ENCODE data around the gene ZNF697.
"Not testable (repeated sequence)": the region's sequence is repeated elsewhere in the genome, so short reads cannot be mapped to it uniquely, and the experiment has no call there.

Gene ZNF697

DNA sequence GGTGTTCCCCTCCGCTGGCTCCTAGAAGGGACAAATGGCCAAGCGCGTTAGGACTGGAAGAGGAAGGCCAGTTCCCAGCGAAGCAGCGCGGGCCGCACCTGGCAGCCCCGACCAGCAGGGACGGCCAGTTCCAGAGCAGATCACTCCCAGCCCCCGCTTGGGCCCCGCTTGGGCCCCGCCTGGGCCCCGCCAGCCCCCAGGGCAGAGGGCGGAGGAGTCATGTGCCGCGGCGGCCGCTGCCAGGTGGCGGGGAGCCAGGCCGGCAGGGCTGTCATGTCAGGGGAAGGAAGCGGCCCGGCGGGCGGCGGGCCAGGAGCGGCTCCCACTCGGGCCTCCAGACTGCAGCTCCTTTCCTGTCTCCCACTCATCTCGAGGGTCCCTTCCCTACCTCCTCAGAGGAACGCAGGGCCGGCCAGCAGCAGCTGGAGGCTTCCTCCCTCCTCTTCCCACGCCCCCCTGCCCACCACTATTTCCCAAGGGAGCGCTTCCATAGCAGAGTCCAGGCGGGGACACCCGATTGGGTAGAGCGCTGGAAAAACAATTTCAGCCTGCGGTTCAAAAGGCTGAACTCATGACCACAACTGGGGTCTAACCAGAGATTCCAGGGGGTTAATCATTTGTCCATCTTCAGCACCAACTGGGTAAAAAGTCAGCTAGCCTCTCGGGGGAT lies 16.5 kb downstream of the ZNF697 start:
- DNase-seq (no peak), ATAC-seq (no peak)

DNA sequence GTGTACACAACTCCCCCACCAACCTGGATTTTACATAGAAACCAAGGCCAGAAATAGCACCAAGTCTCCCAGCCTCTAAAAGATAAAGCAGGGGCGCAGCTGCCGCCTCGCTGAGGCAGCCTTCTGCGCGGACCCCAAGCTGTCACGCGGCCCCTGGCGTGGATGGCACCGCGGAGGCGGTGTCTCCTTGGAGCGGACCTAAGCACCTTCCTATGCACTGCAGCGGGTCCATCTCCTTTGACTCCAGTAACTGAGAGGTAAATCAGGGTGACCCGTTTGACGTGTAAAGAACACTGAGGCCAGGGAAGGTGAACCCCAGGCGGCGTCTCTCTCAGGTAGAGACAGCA lies 17.0 kb downstream of the ZNF697 start:
- no peak for ATAC-seq
- DNase-seq, result no peak

DNA sequence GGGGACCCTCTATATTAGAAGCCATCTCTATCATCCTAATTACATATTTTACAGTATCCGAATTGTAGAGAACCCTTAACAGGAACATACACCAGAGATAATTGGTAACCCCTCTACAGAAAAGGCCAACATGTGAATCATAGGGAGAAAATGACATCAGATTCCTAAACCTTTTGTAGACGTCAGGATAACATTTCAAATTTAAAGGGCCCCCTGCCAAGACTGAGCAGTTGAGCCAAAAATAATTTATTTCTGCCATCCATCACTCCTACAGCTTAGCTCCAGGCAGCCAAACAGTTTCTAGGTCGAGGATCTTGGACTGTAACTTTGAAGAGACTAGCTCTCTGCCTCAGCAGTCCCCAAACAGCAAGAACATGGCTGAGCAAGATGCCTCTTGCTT lies 21.2 kb downstream of the ZNF697 start:
- ATAC-seq, result no peak
- DNase-seq, result no peak

DNA sequence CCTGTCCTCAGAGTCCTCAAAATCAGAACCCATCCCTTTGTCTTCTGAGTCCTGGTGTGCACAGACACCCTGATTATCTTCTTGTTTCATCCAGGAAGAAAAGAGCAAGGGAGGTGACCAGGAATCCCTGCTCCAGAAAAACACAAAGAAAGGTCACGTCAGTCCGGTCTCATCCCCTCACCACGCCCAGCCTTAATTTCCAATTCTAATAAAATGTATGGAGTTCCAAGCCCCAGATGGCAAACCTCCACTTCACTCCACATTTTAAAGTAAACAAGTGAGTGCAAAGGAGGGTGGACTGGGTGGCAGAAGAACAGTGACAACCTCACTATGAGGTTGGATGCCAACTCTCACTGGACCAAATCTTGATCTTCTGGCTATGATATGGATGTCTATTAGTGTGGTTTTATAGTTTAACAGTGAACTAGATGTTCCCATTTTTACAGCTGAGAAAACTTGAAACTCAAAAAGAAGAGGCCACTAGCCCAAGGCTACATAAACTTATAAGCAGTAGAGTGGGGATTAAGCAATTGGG lies 22.0 kb downstream of the ZNF697 start:
- ATAC-seq (no peak), DNase-seq (no peak)

DNA sequence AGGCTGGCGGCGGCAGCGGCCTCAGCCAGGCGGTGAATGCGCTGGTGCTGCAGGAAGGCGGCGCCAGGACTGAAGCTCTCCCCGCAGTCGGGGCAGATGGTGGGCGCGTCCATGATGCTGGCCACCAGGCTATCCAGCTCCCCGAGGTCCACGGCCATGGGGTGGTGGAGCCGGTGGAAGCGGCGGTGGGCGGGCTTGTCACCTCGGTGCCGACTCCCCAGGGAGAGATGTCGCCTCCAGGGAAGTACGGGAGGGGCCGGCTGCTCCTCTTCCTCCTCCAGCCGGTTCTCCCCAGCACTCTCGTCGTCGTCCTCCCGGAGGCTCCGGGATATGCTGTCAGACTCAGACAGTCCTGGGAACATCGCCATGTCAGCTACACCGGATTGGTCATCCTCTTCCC lies 24.4 kb downstream of the ZNF697 start:
- ATAC-seq (no peak), DNase-seq (no peak)

DNA sequence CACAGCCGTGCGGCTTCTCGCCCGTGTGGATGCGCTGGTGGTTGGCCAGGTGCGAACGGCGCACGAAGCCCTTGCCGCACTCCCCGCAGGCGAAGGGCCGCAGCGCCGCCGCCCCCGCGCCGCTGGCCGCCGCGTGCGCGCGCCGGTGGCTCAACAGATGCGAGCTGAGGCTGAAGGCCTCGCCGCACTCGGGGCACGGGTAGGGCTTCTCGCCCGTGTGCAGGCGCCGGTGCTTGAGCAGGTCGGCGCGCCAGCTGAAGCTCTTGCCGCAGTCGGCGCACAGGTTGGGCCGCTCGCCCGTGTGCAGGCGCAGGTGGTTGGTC lies 24.9 kb downstream of the ZNF697 start:
- DNase-seq, result no peak
- ATAC-seq, result no peak

DNA sequence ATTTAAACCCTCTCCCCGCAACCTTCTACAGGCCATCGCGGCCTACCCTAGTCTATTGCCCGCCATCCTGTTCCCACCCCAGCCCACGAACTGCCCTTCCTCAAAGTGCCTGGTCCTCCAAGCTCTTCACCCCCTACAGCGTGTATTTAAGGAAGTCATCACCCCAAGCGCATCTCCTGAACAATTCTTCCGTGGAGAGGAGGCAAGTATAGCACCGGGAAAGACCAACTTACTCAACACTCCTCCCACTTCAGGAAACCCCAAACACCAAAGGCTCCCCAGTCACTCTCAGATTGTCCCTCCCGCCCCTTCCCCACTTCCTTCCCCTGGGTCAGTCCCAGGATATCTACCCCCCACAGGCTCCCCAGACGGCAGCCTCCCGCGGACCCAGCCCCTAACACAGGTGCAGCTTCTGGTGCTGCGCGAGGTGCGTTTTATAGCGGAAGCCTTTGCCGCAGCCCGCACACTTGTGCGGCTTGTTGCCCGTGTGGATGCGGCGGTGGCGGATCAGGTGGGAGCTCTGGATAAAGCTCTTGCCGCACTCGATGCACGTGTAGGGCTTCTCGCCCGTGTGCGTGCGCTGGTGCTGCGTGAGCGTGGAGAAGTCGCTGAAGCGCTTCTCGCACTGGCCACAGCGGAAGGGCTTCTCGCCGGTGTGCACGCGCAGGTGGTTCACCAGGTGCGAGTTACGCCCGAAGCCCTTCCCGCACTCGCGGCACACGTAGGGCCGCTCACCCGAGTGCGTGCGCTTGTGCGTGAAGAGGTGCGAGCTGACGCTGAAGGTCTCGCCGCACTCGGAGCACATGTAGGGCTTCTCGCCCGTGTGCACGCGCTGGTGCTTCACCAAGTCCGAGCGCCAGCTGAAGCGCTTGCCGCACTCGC lies 25.5 kb downstream of the ZNF697 start:
- ATAC-seq, result no peak
- DNase-seq, result no peak

DNA sequence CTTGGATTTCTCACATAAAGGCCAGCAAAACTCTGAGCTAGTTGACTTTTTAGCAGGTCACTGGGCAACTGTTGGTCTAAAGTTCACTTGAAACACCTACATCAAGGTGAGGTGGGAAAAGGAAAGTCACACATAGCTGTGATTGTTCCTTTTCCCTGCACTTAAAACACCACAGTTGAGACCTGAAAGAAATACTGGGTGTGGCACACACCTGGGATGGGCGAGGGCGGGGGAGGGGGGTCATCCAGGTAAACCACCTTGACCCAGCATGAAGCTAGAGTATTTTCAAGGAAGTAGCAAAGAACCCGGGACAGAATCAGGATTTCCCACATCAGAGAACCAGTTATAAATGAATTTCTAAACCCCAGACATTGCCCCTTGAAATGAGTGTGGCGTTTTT lies 26.4 kb downstream of the ZNF697 start:
- no peak for DNase-seq
- no peak for ATAC-seq

DNA sequence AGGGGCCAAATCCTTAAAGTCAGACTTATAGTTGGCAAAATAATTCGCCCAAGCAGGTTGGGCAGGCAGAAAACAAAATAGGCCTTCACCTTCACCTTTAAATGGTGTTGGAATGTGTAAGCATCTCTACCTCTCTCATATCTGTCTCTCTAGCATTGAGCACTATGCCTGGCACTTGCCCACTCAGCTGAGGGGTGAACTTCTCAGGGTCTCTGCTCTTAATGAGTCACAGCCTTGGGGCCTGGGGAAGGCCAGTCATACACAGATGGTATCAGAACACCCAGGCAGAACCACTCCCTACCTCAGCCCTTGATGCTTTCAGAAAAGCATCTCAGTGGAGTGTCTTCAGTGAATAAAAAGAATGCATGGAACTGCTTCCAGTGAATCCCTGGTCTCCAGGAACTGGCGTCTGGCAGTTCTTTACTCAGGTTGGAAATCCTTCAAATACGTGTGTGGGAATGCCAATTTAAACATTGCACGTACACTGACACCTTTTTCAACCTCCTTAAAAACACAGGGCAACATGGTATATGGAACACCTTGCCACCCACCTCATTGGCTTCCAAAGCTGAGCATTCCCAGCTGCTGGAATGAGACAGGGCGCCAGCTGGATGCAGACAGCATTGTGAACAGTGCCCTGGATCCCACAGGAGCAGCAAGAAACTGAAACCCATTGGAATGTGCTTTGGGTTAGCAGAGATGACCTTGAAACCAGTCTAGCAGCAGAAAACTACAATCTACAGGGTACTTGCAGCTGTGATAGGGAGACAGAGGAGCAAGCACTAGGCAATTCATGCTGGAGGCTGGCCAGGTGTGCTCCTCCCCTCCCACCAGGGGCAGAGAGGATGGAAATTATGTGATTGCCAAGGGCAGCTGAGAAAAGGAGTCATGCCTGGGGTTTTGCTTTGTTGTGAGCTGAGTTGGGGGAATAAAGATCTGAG lies 30.0 kb downstream of the ZNF697 start:
- ATAC-seq (no peak), DNase-seq (no peak)

DNA sequence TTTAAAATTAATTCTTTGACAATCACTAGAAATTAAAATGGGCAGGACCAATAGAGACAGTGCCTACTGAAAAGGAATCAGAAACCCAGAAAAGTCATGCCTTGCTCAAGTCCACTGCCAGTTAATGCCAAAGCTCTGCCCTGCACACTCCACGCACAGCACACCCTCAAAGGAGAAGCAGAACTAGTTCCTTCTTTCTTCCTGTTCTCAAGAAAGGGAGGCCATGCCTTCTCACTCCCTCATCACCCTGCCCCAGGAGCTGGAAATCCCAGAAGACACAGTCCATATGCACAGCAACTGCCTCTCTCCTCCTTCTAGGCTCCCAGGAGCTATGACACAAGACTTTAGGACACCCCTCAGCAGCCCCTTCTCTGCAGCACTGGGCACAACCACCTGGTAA lies 31.3 kb downstream of the ZNF697 start:
- DNase-seq, ATAC-seq: not testable (repeated sequence)

DNA sequence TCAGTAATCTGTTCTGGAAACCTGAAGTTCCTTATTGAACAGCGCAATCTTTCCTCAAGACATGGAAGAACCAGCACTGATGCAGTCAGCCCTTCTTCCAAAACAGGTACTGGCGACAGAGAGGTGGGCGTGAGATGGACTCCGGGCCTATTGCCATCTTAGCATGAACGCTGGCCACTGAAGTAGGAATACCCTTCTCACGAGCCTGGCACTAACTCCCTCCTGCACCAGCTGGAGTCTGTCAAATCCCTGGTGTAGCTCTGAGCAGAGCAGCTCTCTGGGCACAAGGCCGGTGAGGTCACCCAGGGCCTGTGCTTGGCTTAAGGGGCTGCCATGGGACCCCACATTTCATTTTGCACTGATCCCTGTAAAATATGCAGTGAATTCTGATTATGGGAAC lies 33.0 kb downstream of the ZNF697 start:
- not testable (repeated sequence) for ATAC-seq, DNase-seq

DNA sequence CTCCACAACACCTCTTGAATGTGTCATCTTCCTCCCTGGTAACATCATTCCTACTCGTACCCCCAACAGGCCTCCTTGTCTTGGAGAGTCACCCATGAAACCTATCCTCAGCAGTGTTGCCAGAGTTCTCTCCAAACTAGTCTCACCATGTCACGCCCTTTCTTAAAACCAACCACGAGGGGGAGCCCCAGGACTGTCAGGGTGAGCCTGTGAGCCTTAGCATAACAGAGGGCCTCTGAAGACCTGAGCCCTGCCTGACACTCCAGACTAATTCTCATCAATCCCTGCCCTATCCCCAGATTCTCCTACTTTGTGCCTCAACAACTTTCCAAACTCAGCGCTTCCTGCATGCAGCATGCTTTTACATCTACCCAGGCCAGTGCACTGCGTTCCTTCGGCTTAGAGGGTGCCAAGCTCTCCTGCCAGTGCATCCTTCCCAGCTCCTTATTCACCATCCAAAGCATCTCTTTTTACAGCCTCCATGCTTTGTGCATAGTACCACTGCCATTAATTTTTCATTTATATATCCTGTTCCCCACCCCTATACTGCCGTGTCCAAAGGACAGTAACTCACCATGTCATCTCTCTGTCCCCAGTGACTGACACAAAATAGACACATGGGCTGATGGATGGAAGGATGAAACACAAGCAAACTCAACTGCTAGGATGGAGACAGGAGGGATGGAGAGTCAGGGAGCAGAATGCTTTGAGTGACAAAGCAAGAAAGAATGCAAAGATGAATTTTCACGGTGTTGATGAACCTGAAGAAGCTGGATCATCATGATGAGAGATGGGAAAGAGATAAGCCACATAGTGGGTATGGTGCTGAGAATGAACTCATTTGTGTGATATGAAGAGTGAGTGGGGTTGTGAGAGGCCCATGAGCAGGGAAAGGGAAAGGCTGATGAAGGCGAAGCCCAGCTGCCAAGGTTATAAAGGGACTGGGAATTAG lies 34.0 kb downstream of the ZNF697 start:
- DNase-seq, result peak; percentile 81
- ATAC-seq, result peak; percentile 81

DNA sequence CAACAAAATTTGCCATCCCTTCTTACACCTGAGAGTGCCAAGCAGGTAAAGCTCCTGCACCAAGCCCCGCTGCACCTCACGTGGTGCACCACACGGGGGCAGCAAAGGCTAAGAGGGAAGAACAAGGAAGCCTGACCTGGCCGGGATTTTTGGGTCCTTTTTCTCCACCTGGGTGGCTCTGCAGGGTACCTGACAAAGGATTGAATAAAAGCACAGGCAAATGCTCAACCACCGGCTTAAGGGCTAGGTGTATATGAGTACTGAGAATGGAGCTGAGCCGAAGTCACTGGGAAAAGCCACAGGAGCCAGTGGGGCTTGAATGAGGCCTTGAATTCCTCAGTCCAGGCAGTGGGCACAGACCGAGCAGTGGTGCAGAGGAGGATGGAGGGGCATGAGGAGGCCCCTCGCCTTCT lies 36.4 kb downstream of the ZNF697 start:
- DNase-seq, result peak; percentile 84
- no peak for ATAC-seq

DNA sequence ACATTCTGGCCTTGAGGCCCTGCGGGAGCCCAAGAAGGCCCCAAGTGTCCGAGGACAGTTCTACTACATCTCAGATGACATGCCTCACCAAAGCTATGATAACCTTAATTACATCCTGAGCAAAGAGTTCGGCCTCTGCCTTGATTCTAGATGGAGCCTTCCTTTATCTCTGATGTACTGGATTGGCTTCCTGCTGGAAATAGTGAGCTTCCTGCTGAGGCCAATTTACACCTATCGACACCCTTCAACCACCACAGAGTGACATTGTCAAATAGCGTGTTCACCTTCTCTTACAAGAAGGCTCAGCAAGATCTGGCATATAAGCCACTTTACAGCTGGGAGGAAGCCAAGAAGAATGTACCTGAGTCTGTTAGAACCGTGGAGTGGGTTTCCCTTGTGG lies 39.2 kb downstream of the ZNF697 start:
- DNase-seq, ATAC-seq: not testable (repeated sequence)

DNA sequence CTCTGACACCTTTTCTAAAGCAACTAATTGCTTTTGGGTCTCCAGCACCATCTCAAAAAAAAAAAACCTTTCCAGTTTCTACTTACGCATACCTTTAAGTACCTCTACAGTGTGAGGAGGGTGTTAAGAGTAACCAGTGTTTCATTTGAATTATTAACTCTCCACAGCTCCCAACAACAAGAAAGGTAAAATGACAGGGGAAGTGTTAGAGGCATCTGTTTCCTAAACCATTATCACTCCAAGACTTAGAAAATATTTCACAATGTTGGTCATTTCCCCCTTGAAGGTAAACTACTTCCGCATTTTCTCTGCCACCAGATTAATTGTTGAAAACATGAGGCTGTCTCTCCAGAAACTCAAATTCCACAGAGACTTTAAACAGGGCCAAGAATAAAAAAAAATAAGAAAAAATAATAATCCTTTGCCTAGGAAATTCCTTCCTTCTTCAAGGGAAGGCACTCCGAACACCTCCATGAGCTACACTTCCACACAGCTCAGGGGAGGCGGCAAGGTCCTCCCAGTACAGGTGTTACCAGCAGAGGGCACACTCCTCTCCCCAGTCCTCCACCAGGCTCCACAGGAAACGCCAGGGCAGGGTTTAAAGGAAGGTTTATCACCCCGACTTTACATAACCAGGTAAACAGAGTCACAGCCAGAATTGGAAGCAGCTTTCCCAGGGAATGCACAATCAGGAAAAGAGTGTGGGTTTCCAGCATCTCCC lies 40.8 kb downstream of the ZNF697 start:
- not testable (repeated sequence) for ATAC-seq, DNase-seq

DNA sequence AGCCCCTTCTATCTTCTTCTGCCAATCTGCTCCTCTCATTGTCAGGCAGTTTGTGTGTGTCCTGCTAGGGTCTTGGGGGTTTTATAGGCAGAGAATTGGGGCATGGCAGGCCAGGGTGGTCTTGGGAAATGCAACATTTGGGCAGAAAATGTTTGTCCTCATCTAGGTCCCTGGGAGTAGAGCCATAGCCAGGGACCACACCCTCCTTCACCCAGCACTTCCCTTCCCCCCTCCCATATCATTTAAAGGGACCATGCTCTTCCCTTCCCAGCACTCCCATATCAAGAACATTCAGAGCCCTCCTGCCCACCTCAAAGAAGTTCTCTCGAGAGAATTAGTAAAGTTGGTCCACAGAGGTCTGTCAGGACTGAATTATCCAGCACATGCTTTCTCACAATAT lies 41.7 kb downstream of the ZNF697 start:
- no peak for ATAC-seq
- no peak for DNase-seq

DNA sequence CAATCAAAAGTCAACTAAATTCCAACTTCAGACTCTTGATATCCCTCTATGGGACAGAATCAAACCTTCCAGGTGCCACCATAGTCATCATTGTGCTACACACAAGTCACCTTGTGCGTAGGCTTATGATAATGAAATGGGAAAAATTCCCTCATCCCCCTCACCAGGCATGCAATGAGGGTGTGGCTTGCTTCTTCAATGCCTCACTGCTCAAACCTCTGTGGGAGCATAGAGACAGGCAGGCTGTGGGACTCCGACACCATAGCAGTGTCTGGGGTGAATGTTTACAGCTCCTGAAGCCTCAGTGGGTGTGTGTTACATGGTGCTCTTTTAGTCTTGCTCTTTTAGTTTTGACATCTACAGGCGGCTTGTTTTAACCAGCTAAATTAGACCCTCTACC lies 42.4 kb downstream of the ZNF697 start:
- no peak for ATAC-seq
- DNase-seq, result no peak

DNA sequence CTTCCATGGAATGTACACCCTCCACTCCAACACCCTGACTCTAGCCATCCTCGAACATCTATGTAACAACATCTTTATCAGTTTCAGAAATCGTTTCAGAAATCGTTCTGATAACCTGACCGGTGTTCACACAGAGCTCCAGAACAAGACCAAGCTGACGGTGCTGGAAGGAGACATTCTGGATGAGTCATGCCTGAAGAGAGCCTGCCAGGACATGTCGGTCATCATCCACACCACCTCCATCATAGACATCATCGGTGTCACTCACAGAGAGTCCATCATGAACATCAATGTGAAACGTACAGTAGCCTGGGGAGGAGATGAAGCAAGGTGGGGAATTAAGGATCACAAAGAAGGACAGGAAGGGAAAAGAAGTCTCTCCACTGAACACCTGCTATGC lies 43.0 kb downstream of the ZNF697 start:
- not testable (repeated sequence) for ATAC-seq, DNase-seq

DNA sequence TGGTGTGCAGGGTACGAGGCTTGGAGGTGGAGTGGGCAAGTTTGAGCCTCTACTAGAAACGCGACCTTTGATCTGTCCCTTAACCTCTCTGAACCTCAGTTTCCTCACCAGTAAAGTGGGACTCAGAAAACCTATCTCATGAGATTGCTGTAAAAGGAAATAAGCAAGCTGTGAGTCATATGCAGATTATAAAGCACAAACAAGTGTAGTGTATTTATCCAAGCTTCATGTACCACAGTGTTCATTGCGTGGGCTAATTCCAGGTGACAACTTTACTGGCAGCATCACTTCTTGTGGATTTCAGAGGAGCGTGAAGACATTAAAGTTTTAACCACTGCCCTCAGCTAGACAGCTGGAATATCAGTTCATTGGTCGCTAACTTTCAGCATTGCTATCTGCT lies 44.4 kb downstream of the ZNF697 start:
- no peak for DNase-seq
- ATAC-seq, result no peak

DNA sequence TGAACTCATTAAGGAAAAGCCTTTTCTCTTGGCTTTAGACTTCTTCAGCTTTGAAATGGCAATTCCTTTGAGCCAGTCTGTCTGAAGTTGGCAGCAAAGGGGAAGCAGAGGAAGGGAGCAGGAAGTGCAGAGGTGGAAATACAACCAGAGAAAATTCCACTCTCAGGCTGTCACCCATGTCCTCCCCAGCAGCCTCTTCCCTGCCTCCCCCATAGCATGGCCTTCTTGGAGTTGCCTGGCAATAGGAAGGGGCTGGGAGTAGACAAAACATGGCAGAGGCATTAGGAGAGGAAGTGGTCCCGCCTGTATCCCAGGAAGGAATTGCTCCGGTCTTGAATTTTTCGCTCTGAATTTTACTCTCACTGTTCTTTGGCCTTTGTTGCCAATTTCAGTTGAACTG lies 44.8 kb downstream of the ZNF697 start:
- ATAC-seq, DNase-seq: not testable (repeated sequence)

DNA sequence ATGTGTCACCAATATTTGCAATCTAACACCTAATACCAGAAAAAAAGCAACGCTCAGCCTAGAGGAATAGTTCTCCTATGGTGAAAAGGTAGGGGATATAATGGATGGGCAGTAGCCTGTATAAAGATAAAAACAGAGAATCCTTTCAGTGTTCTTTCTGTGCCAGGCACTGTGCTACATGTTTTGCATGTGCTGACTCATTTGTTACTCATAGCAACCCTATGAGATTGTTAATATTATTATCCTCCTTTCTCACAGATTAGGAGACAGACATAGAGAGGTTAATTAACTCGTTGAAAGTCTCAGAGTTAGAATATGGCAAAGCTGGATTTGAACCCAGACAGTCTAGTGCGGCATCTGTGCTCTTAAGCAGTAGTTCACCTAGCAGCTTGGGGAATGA lies 45.3 kb downstream of the ZNF697 start:
- not testable (repeated sequence) for ATAC-seq, DNase-seq
